ENCODE results near the gene RALBP1. TPM values are rescaled to one million over a fixed set of nuclear protein-coding genes. Genes with fewer than 3 reads are reported as not detected.
"Not testable (repeated sequence)": the region's sequence is repeated elsewhere in the genome, so short reads cannot be mapped to it uniquely, and the experiment has no call there.

Gene RALBP1
- total and polyA plus RNA-seq, 2 of the 4 experiments (the other 2 are of a cell fraction), result 30.6 to 38.2 TPM

- H3K27ac ChIP-seq (ENCODE audit: insufficient read depth, low read length), result no peak overlapping the region
- dilution Hi-C loops (cut with HindIII; ENCODE audit: low sequenced_read_pairs, unreplicated experiment), result no loop called here
- H2AK5ac ChIP-seq (ENCODE audit: low read depth, low read length), result no peak overlapping the region
- no peak overlapping the region for H2BK20ac ChIP-seq (ENCODE audit: low read depth, low read length)
- H3K14ac ChIP-seq (replicated peaks; ENCODE audit: low read depth, low read length), result no peak overlapping the region
- TF ChIP-seq RAD21 (IDR thresholded peaks at IDR 0.05; ENCODE audit: low read length) (no peak), CEBPB (IDR thresholded peaks at IDR 0.05; ENCODE audit: low read depth, low read length) (no peak), MAZ (IDR thresholded peaks at IDR 0.05; ENCODE audit: borderline replicate concordance, low read depth, low read length) (no peak), SMC3 (IDR thresholded peaks at IDR 0.05; ENCODE audit: low read depth, low read length) (no peak), CHD1 (IDR thresholded peaks at IDR 0.05; ENCODE audit: low read depth, low read length) (no peak), FOS (IDR thresholded peaks at IDR 0.05; ENCODE audit: low read depth, low read length) (no peak)
- H2AK9ac ChIP-seq (replicated peaks; ENCODE audit: low read depth, low read length, poor library complexity), result no peak overlapping the region
- no peak overlapping the region for H3K18ac ChIP-seq (ENCODE audit: low read depth, low read length)
- no peak overlapping the region for H4K91ac ChIP-seq (ENCODE audit: insufficient read depth, low read depth, low read length)
- no peak overlapping the region for H2AFZ ChIP-seq (replicated peaks; ENCODE audit: low read length, poor library complexity)
- peaks cover 31 to 75% of the 10 kb centered on the region in 2 experiments for H3K79me1 ChIP-seq (ENCODE audit: low read depth in 1 of 2, low read length in 2 of 2)
- H2BK5ac ChIP-seq (ENCODE audit: low read depth, low read length, poor library complexity, severe bottlenecking), result no peak overlapping the region
- H3K9ac ChIP-seq (ENCODE audit: low read depth, low read length), result no peak overlapping the region
- H3K4me1 ChIP-seq (ENCODE audit: control insufficient read depth, insufficient read depth, low read length), result 0 out of 2 replicates have a peak, but pooled peaks cover 2% of the 10 kb centered on the region
- peaks cover 29% of the 10 kb centered on the region for H4K20me1 ChIP-seq (ENCODE audit: insufficient read depth, low read length)
- ATAC-seq (ENCODE audit: low read depth), result no peak
- H3K4me3 ChIP-seq (ENCODE audit: insufficient read depth, low read depth, low read length), result no peak overlapping the region
- no peaks in the 10 kb centered on the region for H3K9me3 ChIP-seq (ENCODE audit: control insufficient read depth, insufficient read depth, low read length)
- H3K27me3 ChIP-seq (ENCODE audit: control insufficient read depth, insufficient read depth, low read length), result no peaks in the 10 kb centered on the region
- H3K23ac ChIP-seq (ENCODE audit: low read depth, low read length), result no peak overlapping the region
- H3K9me1 ChIP-seq (ENCODE audit: insufficient read depth, low read length), result 0 out of 2 replicates have a peak, but pooled peaks cover 2% of the 10 kb centered on the region
- H3K4me2 ChIP-seq (ENCODE audit: low read depth, low read length), result no peak overlapping the region
- no peak overlapping the region for H4K5ac ChIP-seq (ENCODE audit: low read depth, low read length)
- H2BK120ac ChIP-seq (ENCODE audit: low read depth, low read length), result no peak overlapping the region
- H3K56ac ChIP-seq (ENCODE audit: extremely low read depth, insufficient read depth, low read length), result no peak overlapping the region
- no peak overlapping the region for H4K8ac ChIP-seq (ENCODE audit: low read depth in 2 of 2, low read length in 2 of 2)
- peaks cover 3% of the 10 kb centered on the region; the same call in 1 of the 2 replicates for H3K36me3 ChIP-seq (ENCODE audit: control insufficient read depth, insufficient read depth, low read length)
- H3K4ac ChIP-seq (ENCODE audit: low read depth, low read length), result no peak overlapping the region
- CTCF ChIA-PET, result no interaction called here
- WGBS, 2 experiments (ENCODE audit: extremely low coverage in 2 of 2, insufficient read length in 1 of 2), result 90% methylated on average over 2 of the region's 7 CpGs; no CpG with 5 or more reads in 1 of the 2 experiments
- intact Hi-C loops (cut with micrococcal nuclease), result no loop called here
- DNase-seq, result no peak
- H2BK15ac ChIP-seq (ENCODE audit: low read depth, low read length), result no peak overlapping the region
- POLR2A ChIA-PET (ENCODE audit: unreplicated experiment), result no interaction called here
- BruUV-seq (replicated peaks), result no TSS peak
- in situ Hi-C loops (cut with MboI; ENCODE audit: low sequenced_read_pairs), result no loop called here
Measured at GRCh38 chr18:9483526-9483925, 8.2 kb downstream of the RALBP1 start.

GRCh38 chr18:9484856-9485255 lies 9.5 kb downstream of the RALBP1 start:
- H3K56ac ChIP-seq (ENCODE audit: extremely low read depth, insufficient read depth, low read length); H2AK9ac ChIP-seq (replicated peaks; ENCODE audit: low read depth, low read length, poor library complexity); H3K14ac ChIP-seq (replicated peaks; ENCODE audit: low read depth, low read length); CTCF ChIA-PET; H2BK15ac ChIP-seq (ENCODE audit: low read depth, low read length); ATAC-seq (ENCODE audit: low read depth); H3K36me3 ChIP-seq (ENCODE audit: control insufficient read depth, insufficient read depth, low read length); H3K18ac ChIP-seq (ENCODE audit: low read depth, low read length); H3K23ac ChIP-seq (ENCODE audit: low read depth, low read length); H3K4me3 ChIP-seq (ENCODE audit: insufficient read depth, low read depth, low read length); H2AK5ac ChIP-seq (ENCODE audit: low read depth, low read length); H3K4me1 ChIP-seq (ENCODE audit: control insufficient read depth, insufficient read depth, low read length); H3K4me2 ChIP-seq (ENCODE audit: low read depth, low read length); H2AFZ ChIP-seq (replicated peaks; ENCODE audit: low read length, poor library complexity); dilution Hi-C loops (cut with HindIII; ENCODE audit: low sequenced_read_pairs, unreplicated experiment); BruUV-seq (replicated peaks); H3K27ac ChIP-seq (ENCODE audit: insufficient read depth, low read length); H4K8ac ChIP-seq (ENCODE audit: low read depth in 2 of 2, low read length in 2 of 2); POLR2A ChIA-PET (ENCODE audit: unreplicated experiment); H2BK120ac ChIP-seq (ENCODE audit: low read depth, low read length); H3K9me1 ChIP-seq (ENCODE audit: insufficient read depth, low read length); DNase-seq; H4K5ac ChIP-seq (ENCODE audit: low read depth, low read length); H3K9ac ChIP-seq (ENCODE audit: low read depth, low read length); H2BK5ac ChIP-seq (ENCODE audit: low read depth, low read length, poor library complexity, severe bottlenecking); H4K91ac ChIP-seq (ENCODE audit: insufficient read depth, low read depth, low read length); in situ Hi-C loops (cut with MboI; ENCODE audit: low sequenced_read_pairs); H3K9me3 ChIP-seq (ENCODE audit: control insufficient read depth, insufficient read depth, low read length); H3K4ac ChIP-seq (ENCODE audit: low read depth, low read length); intact Hi-C loops (cut with micrococcal nuclease); H2BK20ac ChIP-seq (ENCODE audit: low read depth, low read length); H3K27me3 ChIP-seq (ENCODE audit: control insufficient read depth, insufficient read depth, low read length): not testable (repeated sequence)
- H4K20me1 ChIP-seq (ENCODE audit: insufficient read depth, low read length), result peaks cover 29% of the 10 kb centered on the region
- H3K79me1 ChIP-seq (ENCODE audit: low read depth in 1 of 2, low read length in 2 of 2), result peaks cover 33 to 68% of the 10 kb centered on the region in 2 experiments
- no CpG with 5 or more reads among the region's 2 CpGs for whole genome bisulfite sequencing, 2 experiments (ENCODE audit: extremely low coverage in 2 of 2, insufficient read length in 1 of 2)
